Panc1 (cell line): ENCODE measurements around the gene SEPTIN2. TPM values are rescaled to one million over a fixed set of nuclear protein-coding genes. Genes with fewer than 3 reads are reported as not detected.

Source experiments
- ATAC-seq: fragments of 200-7000 bp; cut with Tn5 transposase; 2 replicates; pipeline ENCODE4 v1.9.1; 2020; ENCODE audit warnings: mild to moderate bottlenecking, moderate library complexity
- BruUV-seq: library from RNA; stranded (reverse); fragments of 400-500 nt; replicated peaks from 2 replicates; lab custom pipeline; 2021; lab: Mats Ljungman, UMichigan
- CTCF ChIA-PET: fragments of 300-600 bp; sonication (Branson Sonifier 250); formaldehyde crosslinking; loops from one replicate; lab custom pipeline; 2022; ENCODE audit warnings: antibody characterized with exemption; lab: Charles Lee
- POLR2A ChIA-PET: fragments of 300-600 bp; sonication (Branson Sonifier 250); formaldehyde crosslinking; loops from one replicate; lab custom pipeline; 2022; ENCODE audit warnings: antibody characterized with exemption; lab: Charles Lee
- DNase-seq: peaks from one replicate; pipeline ENCODE4 v3.0.0-alpha.2; 2010; ENCODE audit warnings: low read depth, low spot score
- H3K27ac ChIP-seq: 2 replicates; pipeline ENCODE4 v1.5.1; 2011; ENCODE audit warnings: mild to moderate bottlenecking, low read length, inconsistent platforms
- H3K27me3 ChIP-seq: fragments of 200-500 bp; sonication (Bioruptor generic); 2 replicates; pipeline ENCODE4 v1.6.0; 2014; ENCODE audit warnings: low read length, inconsistent platforms; ENCODE audit not compliant: control insufficient read depth, insufficient read depth
- H3K36me3 ChIP-seq: fragments of 200-500 bp; sonication (Bioruptor generic); 2 replicates; pipeline ENCODE4 v1.5.1; 2014; ENCODE audit warnings: inconsistent platforms, mild to moderate bottlenecking, low read length, moderate library complexity; ENCODE audit not compliant: control insufficient read depth, insufficient read depth
- H3K4me1 ChIP-seq: 2 replicates; pipeline ENCODE4 v1.5.1; 2011; ENCODE audit warnings: inconsistent platforms, mild to moderate bottlenecking, low read length, moderate library complexity; ENCODE audit not compliant: control insufficient read depth, insufficient read depth
- H3K4me3 ChIP-seq, 2 experiments: 2 replicates each; pipeline ENCODE4 v1.5.1; 2011 to 2012; ENCODE audit warnings: low read depth in 2 of 2, low read length in 2 of 2, mild to moderate bottlenecking in 2 of 2, inconsistent platforms in 1 of 2, moderate library complexity in 1 of 2
- H3K9me3 ChIP-seq: fragments of 200-500 bp; sonication (Bioruptor generic); 2 replicates; pipeline ENCODE4 v1.5.1; 2014; ENCODE audit warnings: low read depth, mild to moderate bottlenecking, inconsistent platforms, low read length, moderate library complexity; ENCODE audit not compliant: control insufficient read depth, insufficient read depth
- POLR2AphosphoS5 ChIP-seq: IDR thresholded peaks from 2 replicates; pipeline ENCODE4 v1.6.1; 2012; ENCODE audit warnings: mild to moderate bottlenecking, low read depth, low read length, moderate library complexity
- SIN3A ChIP-seq: IDR thresholded peaks from 2 replicates; pipeline ENCODE4 v1.6.1; 2012; ENCODE audit warnings: low read depth, mild to moderate bottlenecking, low read length, moderate library complexity, borderline replicate concordance; ENCODE audit not compliant: insufficient read depth
- TCF7L2 ChIP-seq: IDR thresholded peaks from 2 replicates; pipeline ENCODE4 v1.6.1; 2011; ENCODE audit warnings: mild to moderate bottlenecking, low read depth, low read length, inconsistent platforms
- in situ Hi-C: cut with HindIII; loops from 2 replicates; pipeline ENCODE4 v1.10.0; 2016; ENCODE audit warnings: low sequenced_read_pairs, low pct_unique_long_range_greater_than_20kb
- intact Hi-C: fragments of 100-400 bp; cut with micrococcal nuclease; formaldehyde crosslinking; loops from one replicate; pipeline ENCODE4 v1.10.0; 2022; ENCODE audit not compliant: unreplicated experiment
- total RNA-seq: library from RNA; stranded (reverse); gene quantifications from one replicate; pipeline ENCODE4 v1.2.1, GENCODE V29; 2021; ENCODE audit not compliant: unreplicated experiment
- TF ChIP-seq, protein P1 (sequence below), 2 experiments: IDR thresholded peaks; 2 replicates each; pipeline ENCODE4 v1.6.1; 2011 to 2012; ENCODE audit warnings: low read depth in 2 of 2, control low read depth in 1 of 2, low read length in 1 of 2, mild to moderate bottlenecking in 1 of 2, moderate library complexity in 1 of 2; ENCODE audit not compliant: insufficient read depth in 1 of 2
- TF ChIP-seq, protein P2 (sequence below): fragments of 450-650 bp; IDR thresholded peaks from 2 replicates; pipeline ENCODE4 v1.5.1; 2017; ENCODE audit warnings: mild to moderate bottlenecking

SEPTIN2 gene
- total RNA-seq, 1 experiment from 2014 or later = 303 TPM

DNA sequence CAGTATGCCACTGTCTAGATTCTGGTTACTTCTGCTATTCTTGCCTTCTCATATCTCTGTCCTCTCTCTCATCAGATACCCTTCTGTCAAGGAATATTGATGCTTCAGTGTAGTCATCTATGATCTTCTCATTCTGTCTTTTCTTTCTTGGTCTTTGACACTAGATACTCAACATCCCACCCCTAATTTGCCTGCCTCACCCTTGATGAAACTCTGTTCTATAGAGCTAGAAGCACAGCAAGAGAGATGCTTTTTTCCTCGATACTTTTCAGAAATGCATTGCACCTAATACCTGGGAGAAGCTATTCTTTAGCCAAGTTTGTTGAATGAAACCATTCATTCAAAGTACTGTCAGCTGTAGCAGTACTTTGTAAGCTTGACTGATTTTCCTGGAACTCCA is 9.5 kb downstream of the SEPTIN2 start:
- no peak for DNase-seq
- TF ChIP-seq POLR2AphosphoS5 (no peak), SIN3A (no peak), TCF7L2 (no peak)
- TF ChIP-seq, protein P1, sequence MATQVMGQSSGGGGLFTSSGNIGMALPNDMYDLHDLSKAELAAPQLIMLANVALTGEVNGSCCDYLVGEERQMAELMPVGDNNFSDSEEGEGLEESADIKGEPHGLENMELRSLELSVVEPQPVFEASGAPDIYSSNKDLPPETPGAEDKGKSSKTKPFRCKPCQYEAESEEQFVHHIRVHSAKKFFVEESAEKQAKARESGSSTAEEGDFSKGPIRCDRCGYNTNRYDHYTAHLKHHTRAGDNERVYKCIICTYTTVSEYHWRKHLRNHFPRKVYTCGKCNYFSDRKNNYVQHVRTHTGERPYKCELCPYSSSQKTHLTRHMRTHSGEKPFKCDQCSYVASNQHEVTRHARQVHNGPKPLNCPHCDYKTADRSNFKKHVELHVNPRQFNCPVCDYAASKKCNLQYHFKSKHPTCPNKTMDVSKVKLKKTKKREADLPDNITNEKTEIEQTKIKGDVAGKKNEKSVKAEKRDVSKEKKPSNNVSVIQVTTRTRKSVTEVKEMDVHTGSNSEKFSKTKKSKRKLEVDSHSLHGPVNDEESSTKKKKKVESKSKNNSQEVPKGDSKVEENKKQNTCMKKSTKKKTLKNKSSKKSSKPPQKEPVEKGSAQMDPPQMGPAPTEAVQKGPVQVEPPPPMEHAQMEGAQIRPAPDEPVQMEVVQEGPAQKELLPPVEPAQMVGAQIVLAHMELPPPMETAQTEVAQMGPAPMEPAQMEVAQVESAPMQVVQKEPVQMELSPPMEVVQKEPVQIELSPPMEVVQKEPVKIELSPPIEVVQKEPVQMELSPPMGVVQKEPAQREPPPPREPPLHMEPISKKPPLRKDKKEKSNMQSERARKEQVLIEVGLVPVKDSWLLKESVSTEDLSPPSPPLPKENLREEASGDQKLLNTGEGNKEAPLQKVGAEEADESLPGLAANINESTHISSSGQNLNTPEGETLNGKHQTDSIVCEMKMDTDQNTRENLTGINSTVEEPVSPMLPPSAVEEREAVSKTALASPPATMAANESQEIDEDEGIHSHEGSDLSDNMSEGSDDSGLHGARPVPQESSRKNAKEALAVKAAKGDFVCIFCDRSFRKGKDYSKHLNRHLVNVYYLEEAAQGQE (IDR thresholded peaks at IDR 0.05; ENCODE audit: insufficient read depth in 1 of 2, low read depth in 2 of 2, low read length in 1 of 2) = no peak
- TF ChIP-seq, protein P2, sequence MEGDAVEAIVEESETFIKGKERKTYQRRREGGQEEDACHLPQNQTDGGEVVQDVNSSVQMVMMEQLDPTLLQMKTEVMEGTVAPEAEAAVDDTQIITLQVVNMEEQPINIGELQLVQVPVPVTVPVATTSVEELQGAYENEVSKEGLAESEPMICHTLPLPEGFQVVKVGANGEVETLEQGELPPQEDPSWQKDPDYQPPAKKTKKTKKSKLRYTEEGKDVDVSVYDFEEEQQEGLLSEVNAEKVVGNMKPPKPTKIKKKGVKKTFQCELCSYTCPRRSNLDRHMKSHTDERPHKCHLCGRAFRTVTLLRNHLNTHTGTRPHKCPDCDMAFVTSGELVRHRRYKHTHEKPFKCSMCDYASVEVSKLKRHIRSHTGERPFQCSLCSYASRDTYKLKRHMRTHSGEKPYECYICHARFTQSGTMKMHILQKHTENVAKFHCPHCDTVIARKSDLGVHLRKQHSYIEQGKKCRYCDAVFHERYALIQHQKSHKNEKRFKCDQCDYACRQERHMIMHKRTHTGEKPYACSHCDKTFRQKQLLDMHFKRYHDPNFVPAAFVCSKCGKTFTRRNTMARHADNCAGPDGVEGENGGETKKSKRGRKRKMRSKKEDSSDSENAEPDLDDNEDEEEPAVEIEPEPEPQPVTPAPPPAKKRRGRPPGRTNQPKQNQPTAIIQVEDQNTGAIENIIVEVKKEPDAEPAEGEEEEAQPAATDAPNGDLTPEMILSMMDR = no peak
- POLR2A ChIA-PET = no interaction called here
- no peaks in the 10 kb centered on the region for H3K9me3 ChIP-seq
- H3K27ac ChIP-seq = no peak overlapping the region
- ATAC-seq = no peak
- H3K4me3 ChIP-seq = no peak overlapping the region
- H3K36me3 ChIP-seq = peaks cover 17% of the 10 kb centered on the region
- H3K27me3 ChIP-seq = no peaks in the 10 kb centered on the region
- in situ Hi-C loops = no loop called here
- BruUV-seq = no TSS peak
- CTCF ChIA-PET = no interaction called here
- intact Hi-C loops = no loop called here
- H3K4me1 ChIP-seq = peaks cover 16% of the 10 kb centered on the region

DNA sequence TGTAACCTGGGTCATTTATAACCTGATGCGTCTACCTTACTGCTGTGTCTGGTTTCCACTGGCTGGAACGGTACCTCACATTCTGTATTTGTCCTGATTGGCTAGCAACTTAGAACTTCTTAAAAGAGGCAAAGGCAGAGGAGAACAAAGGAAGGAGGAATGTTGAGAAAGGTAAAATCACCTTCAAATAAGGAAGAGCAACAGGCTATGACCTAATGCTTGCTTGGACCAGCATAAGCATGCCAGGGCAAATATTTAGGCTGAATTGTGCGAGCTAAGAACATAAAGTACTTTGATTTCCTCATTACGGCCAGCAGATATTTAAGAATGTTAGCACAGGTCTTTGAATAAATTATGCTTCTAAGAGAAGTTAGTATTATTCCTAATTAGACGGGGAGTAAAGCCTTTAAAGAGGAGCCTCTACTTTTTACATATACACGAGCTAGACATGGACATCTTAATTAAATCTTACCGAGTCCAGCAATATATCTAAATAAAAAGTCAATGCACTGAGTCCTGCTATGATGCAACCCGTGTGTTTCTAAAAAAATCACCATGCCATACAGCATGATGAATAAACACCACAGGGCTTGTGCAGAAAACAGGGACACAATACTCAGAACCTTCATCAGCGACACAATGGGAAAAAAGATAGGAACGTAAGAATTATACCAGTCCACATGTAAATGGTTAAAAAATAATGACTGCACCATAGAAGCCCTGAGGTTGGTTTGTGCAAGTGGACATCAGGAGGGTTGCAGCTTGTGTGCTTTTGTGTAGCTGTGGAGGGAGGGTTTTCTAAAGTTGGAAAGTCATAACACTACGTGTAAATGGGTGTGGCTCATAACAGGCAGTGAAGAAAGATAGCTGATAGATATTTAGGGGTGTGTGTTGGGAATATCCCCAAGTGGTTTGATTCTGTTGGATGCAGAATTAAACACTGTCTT is 14.2 kb downstream of the SEPTIN2 start:
- Histone ChIP-seq H3K4me3 (no peak overlapping the region), H3K4me1 (no peaks in the 10 kb centered on the region), H3K27ac (no peak overlapping the region), H3K27me3 (no peaks in the 10 kb centered on the region), H3K36me3 (peaks cover 28% of the 10 kb centered on the region), H3K9me3 (no peaks in the 10 kb centered on the region)
- intact Hi-C loops = no loop called here
- no peak for TF ChIP-seq SIN3A
- TF ChIP-seq, protein P2 = no peak
- no peak for TF ChIP-seq POLR2AphosphoS5
- TF ChIP-seq, protein P1 (IDR thresholded peaks at IDR 0.05; ENCODE audit: insufficient read depth in 1 of 2, low read depth in 2 of 2, low read length in 1 of 2) = no peak
- no peak for TF ChIP-seq TCF7L2
- no TSS peak for BruUV-seq
- CTCF ChIA-PET = no interaction called here
- in situ Hi-C loops = no loop called here
- DNase-seq = no peak
- ATAC-seq = no peak
- POLR2A ChIA-PET = no interaction called here
